HepG2 (cell line): ENCODE data around the gene CCDC170. TPM values are rescaled to one million over a fixed set of nuclear protein-coding genes. Genes with fewer than 3 reads are reported as not detected.
A peak's percentile ranks its signal among the peaks of the same experiment; 100 is the strongest.

ENCODE experiments used
- AGO2 ChIP-seq: fragments of 200-400 bp; formaldehyde crosslinking; optimal IDR thresholded peaks from 2 replicates; pipeline ENCODE3; 2017; ENCODE audit warnings: mild to moderate bottlenecking, low read depth, low read length, moderate library complexity
- CC2D1A ChIP-seq: sonication (generic); formaldehyde crosslinking; IDR thresholded peaks from 2 replicates; pipeline ENCODE4 v1.8.1; 2023; ENCODE audit warnings: mild to moderate bottlenecking, missing genetic modification reagents
- CCAR2 ChIP-seq: fragments of 200-400 bp; formaldehyde crosslinking; optimal IDR thresholded peaks from 2 replicates; pipeline ENCODE3; 2018; ENCODE audit warnings: low read depth, mild to moderate bottlenecking, low read length, moderate library complexity
- CREB1 ChIP-seq, 2 experiments: fragments of 450-650 bp in 1 of 2; IDR thresholded peaks; 2 replicates each; pipeline ENCODE4 v1.6.1; 2016 to 2017; ENCODE audit warnings: control low read depth in 1 of 2, mild to moderate bottlenecking in 1 of 2, missing compliant biosample characterization in 1 of 2, missing genetic modification characterization in 1 of 2
- EEA1 ChIP-seq: sonication (generic); formaldehyde crosslinking; IDR thresholded peaks from 2 replicates; pipeline ENCODE4 v1.5.1; 2020; ENCODE audit warnings: mild to moderate bottlenecking, missing genetic modification reagents, borderline replicate concordance
- IKZF4 ChIP-seq: sonication (generic); formaldehyde crosslinking; IDR thresholded peaks from 2 replicates; pipeline ENCODE4 v1.5.1; 2020; ENCODE audit warnings: borderline replicate concordance, mild to moderate bottlenecking, low read depth, missing genetic modification reagents; ENCODE audit errors: not compliant biosample characterization
- PAX8 ChIP-seq: sonication (generic); formaldehyde crosslinking; IDR thresholded peaks from 2 replicates; pipeline ENCODE4 v1.8.0; 2022; ENCODE audit warnings: mild to moderate bottlenecking, missing genetic modification reagents, borderline replicate concordance
- PLRG1 ChIP-seq: fragments of 450-650 bp; conservative IDR thresholded peaks from 2 replicates; pipeline ENCODE4 v1.6.1; 2016
- POGZ ChIP-seq: sonication (generic); formaldehyde crosslinking; IDR thresholded peaks from 2 replicates; pipeline ENCODE4 v1.4.0; 2020; ENCODE audit warnings: mild to moderate bottlenecking, missing genetic modification reagents
- STAG1 ChIP-seq: sonication (generic); formaldehyde crosslinking; IDR thresholded peaks from 2 replicates; pipeline ENCODE4 v1.4.0; 2020; ENCODE audit warnings: missing genetic modification reagents
- ZC3H4 ChIP-seq: sonication (generic); formaldehyde crosslinking; IDR thresholded peaks from 2 replicates; pipeline ENCODE4 v1.4.0; 2020; ENCODE audit warnings: missing genetic modification reagents, borderline replicate concordance
- ZNF207 ChIP-seq: fragments of 450-650 bp; IDR thresholded peaks from 2 replicates; pipeline ENCODE4 v1.6.1; 2016; ENCODE audit warnings: antibody characterized with exemption, borderline replicate concordance
- ZNF333 ChIP-seq: sonication (generic); formaldehyde crosslinking; IDR thresholded peaks from 2 replicates; pipeline ENCODE4 v1.4.0; 2020; ENCODE audit warnings: mild to moderate bottlenecking, missing genetic modification reagents, borderline replicate concordance
- ZNF431 ChIP-seq: sonication (generic); formaldehyde crosslinking; IDR thresholded peaks from 2 replicates; pipeline ENCODE4 v1.9.0; 2022; ENCODE audit warnings: missing genetic modification reagents, low read depth, mild to moderate bottlenecking, borderline replicate concordance
- ZNF607 ChIP-seq: sonication (generic); formaldehyde crosslinking; IDR thresholded peaks from 2 replicates; pipeline ENCODE4 v1.5.1; 2020; ENCODE audit warnings: missing genetic modification reagents, mild to moderate bottlenecking, borderline replicate concordance
- ZNF720 ChIP-seq: sonication (generic); formaldehyde crosslinking; IDR thresholded peaks from 2 replicates; pipeline ENCODE4 v1.4.0; 2020; ENCODE audit warnings: missing genetic modification reagents
- ZNF777 ChIP-seq: sonication (generic); formaldehyde crosslinking; IDR thresholded peaks from 2 replicates; pipeline ENCODE4 v1.4.0; 2020; ENCODE audit warnings: missing genetic modification reagents
- ZNF780A ChIP-seq: sonication (generic); formaldehyde crosslinking; IDR thresholded peaks from 2 replicates; pipeline ENCODE4 v1.8.0; 2022; ENCODE audit warnings: mild to moderate bottlenecking, missing genetic modification reagents, moderate library complexity
- ZNF878 ChIP-seq: sonication (generic); formaldehyde crosslinking; IDR thresholded peaks from 2 replicates; pipeline ENCODE4 v1.8.1; 2023; ENCODE audit warnings: mild to moderate bottlenecking, missing genetic modification reagents, moderate library complexity
- ZNF883 ChIP-seq: sonication (generic); formaldehyde crosslinking; IDR thresholded peaks from 2 replicates; pipeline ENCODE4 v1.5.1; 2020; ENCODE audit warnings: mild to moderate bottlenecking, missing genetic modification reagents; ENCODE audit errors: not compliant biosample characterization
- polyA plus RNA-seq, 8 experiments: library from polyadenylated mRNA; depleted of rRNA in 3 of 8; stranded (reverse) in 7 of 8; unstranded in 1 of 8; fragments of >200 nt; fragmentation: Illumina TruSeq in 4 of 8; extraction: Trizol in 4 of 8; gene quantifications; 2 replicates each; pipeline versions ENCODE4 v1.2.1 to v1.2.3, GENCODE V29; 2011 to 2016; ENCODE audit warnings: low read depth in 4 of 8, missing spikeins in 1 of 8, mixed read lengths in 1 of 8; ENCODE audit not compliant: insufficient read depth in 1 of 8
- total RNA-seq, 5 experiments: library from RNA; depleted of rRNA; stranded (reverse); fragments of >200 nt; fragmentation: Illumina TruSeq; extraction: Trizol; gene quantifications; 2 replicates each; pipeline ENCODE4 v1.2.3, GENCODE V29; 2016; ENCODE audit warnings: low read depth in 1 of 5
- TF ChIP-seq, protein P1 (sequence below): sonication (generic); formaldehyde crosslinking; IDR thresholded peaks from 2 replicates; pipeline ENCODE4 v1.4.0; 2020; ENCODE audit warnings: missing genetic modification reagents
- TF ChIP-seq, protein P2 (sequence below): IDR thresholded peaks from 2 replicates; pipeline ENCODE4 v1.6.1; 2016; ENCODE audit warnings: control low read depth
- TF ChIP-seq, protein P3 (sequence below): sonication (generic); formaldehyde crosslinking; IDR thresholded peaks from 2 replicates; pipeline ENCODE4 v1.8.0; 2022; ENCODE audit warnings: mild to moderate bottlenecking, missing genetic modification reagents, borderline replicate concordance
- TF ChIP-seq, protein P4 (sequence below): sonication (generic); formaldehyde crosslinking; IDR thresholded peaks from 2 replicates; pipeline ENCODE4 v1.4.0; 2020; ENCODE audit warnings: missing genetic modification reagents, mild to moderate bottlenecking, borderline replicate concordance
- TF ChIP-seq, protein P5 (sequence below): sonication (generic); formaldehyde crosslinking; conservative IDR thresholded peaks from 2 replicates; pipeline ENCODE4 v1.5.0; 2020; ENCODE audit warnings: missing genetic modification reagents

The CCDC170 gene
- total and polyA plus RNA-seq, 2 of the 13 experiments (the other 11 are each of a cell fraction or from before 2014, with no cell fraction given): 0.90 to 5.1 TPM

DNA sequence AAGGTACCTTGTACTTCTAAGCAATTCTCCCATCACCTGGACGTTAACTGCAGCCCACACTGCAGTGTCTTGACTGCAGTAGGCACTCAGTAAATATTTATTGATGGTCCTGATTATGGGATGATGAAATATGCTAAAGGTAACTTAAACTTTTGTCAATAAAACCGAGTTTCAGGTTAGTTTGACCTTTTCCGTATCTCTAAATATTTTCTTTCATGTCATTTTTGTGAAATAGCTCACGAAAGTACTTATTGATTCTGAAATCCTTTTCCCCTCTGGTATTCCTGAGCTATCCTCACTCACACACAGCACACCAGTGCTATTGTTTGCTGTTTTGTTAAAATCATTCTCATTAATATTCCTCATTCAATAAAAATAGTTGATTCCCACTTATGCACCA, 164.3 kb downstream of the CCDC170 start (continued):
- no peak for TF ChIP-seq ZNF333
- no peak for TF ChIP-seq AGO2
- TF ChIP-seq ZNF207: no peak
- TF ChIP-seq CC2D1A (CRISPR knock-in tag): no peak
- TF ChIP-seq, protein P1, sequence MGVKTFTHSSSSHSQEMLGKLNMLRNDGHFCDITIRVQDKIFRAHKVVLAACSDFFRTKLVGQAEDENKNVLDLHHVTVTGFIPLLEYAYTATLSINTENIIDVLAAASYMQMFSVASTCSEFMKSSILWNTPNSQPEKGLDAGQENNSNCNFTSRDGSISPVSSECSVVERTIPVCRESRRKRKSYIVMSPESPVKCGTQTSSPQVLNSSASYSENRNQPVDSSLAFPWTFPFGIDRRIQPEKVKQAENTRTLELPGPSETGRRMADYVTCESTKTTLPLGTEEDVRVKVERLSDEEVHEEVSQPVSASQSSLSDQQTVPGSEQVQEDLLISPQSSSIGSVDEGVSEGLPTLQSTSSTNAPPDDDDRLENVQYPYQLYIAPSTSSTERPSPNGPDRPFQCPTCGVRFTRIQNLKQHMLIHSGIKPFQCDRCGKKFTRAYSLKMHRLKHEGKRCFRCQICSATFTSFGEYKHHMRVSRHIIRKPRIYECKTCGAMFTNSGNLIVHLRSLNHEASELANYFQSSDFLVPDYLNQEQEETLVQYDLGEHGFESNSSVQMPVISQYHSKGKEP (CRISPR knock-in tag): no peak
- TF ChIP-seq ZC3H4 (CRISPR knock-in tag): no peak
- TF ChIP-seq PAX8: no peak
- no peak for TF ChIP-seq ZNF777 (CRISPR knock-in tag)
- no peak for TF ChIP-seq IKZF4
- no peak for TF ChIP-seq ZNF607
- TF ChIP-seq ZNF780A: no peak
- no peak for TF ChIP-seq ZNF720 (CRISPR knock-in tag)
- TF ChIP-seq POGZ (CRISPR knock-in tag): peak; percentile 88
- TF ChIP-seq ZNF431 (CRISPR knock-in tag): no peak
- no peak for TF ChIP-seq ZNF878 (CRISPR knock-in tag)
- peak; percentile 20; the same call in 1 of the 2 replicates for TF ChIP-seq STAG1 (CRISPR knock-in tag)
- no peak for TF ChIP-seq ZNF883 (CRISPR knock-in tag)
- TF ChIP-seq, protein P2, sequence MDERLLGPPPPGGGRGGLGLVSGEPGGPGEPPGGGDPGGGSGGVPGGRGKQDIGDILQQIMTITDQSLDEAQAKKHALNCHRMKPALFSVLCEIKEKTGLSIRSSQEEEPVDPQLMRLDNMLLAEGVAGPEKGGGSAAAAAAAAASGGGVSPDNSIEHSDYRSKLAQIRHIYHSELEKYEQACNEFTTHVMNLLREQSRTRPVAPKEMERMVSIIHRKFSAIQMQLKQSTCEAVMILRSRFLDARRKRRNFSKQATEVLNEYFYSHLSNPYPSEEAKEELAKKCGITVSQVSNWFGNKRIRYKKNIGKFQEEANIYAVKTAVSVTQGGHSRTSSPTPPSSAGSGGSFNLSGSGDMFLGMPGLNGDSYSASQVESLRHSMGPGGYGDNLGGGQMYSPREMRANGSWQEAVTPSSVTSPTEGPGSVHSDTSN (CRISPR knock-in tag): no peak
- TF ChIP-seq, protein P3, sequence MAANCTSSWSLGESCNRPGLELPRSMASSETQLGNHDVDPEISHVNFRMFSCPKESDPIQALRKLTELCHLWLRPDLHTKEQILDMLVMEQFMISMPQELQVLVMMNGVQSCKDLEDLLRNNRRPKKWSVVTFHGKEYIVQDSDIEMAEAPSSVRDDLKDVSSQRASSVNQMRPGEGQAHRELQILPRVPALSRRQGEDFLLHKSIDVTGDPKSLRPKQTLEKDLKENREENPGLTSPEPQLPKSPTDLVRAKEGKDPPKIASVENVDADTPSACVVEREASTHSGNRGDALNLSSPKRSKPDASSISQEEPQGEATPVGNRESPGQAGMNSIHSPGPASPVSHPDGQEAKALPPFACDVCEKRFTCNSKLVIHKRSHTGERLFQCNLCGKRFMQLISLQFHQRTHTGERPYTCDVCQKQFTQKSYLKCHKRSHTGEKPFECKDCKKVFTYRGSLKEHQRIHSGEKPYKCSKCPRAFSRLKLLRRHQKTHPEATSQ (CRISPR knock-in tag): peak; percentile 88; the same call in 1 of the 2 replicates
- TF ChIP-seq, protein P4, sequence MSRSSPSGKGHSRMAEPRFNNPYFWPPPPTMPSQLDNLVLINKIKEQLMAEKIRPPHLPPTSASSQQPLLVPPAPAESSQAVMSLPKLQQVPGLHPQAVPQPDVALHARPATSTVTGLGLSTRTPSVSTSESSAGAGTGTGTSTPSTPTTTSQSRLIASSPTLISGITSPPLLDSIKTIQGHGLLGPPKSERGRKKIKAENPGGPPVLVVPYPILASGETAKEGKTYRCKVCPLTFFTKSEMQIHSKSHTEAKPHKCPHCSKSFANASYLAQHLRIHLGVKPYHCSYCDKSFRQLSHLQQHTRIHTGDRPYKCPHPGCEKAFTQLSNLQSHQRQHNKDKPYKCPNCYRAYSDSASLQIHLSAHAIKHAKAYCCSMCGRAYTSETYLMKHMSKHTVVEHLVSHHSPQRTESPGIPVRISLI (CRISPR knock-in tag): no peak
- TF ChIP-seq CCAR2: no peak
- no peak for TF ChIP-seq CREB1 (IDR thresholded peaks at IDR 0.05)
- peak; percentile 57; the same call in 1 of the 2 replicates for TF ChIP-seq CREB1 (CRISPR knock-in tag; IDR thresholded peaks at IDR 0.05)
- TF ChIP-seq PLRG1: no peak
- TF ChIP-seq EEA1 (CRISPR knock-in tag): no peak
- TF ChIP-seq, protein P5, sequence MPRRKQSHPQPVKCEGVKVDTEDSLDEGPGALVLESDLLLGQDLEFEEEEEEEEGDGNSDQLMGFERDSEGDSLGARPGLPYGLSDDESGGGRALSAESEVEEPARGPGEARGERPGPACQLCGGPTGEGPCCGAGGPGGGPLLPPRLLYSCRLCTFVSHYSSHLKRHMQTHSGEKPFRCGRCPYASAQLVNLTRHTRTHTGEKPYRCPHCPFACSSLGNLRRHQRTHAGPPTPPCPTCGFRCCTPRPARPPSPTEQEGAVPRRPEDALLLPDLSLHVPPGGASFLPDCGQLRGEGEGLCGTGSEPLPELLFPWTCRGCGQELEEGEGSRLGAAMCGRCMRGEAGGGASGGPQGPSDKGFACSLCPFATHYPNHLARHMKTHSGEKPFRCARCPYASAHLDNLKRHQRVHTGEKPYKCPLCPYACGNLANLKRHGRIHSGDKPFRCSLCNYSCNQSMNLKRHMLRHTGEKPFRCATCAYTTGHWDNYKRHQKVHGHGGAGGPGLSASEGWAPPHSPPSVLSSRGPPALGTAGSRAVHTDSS (CRISPR knock-in tag): no peak
